HEK293 (cell line): Measurements from ENCODE around the gene HS1BP3.

Source experiments
- CTCF ChIA-PET: fragments of 350-600 bp; formaldehyde crosslinking; extraction: SDS; loops from one replicate; lab custom pipeline; 2021; ENCODE audit warnings: antibody characterized with exemption; lab: Yijun Ruan, JAX
- POLR2A ChIA-PET: fragments of 300-600 bp; formaldehyde crosslinking; extraction: SDS; loops from one replicate; lab custom pipeline; 2020; ENCODE audit warnings: antibody characterized with exemption, inconsistent platforms; lab: Yijun Ruan, JAX
- H3K27ac ChIP-seq: fragments of 200-500 bp; sonication (Bioruptor generic); 2 replicates; pipeline ENCODE4 v1.5.1; 2014; ENCODE audit warnings: low read depth, low read length, control low read depth, inconsistent platforms; ENCODE audit errors: extremely low read depth
- H3K36me3 ChIP-seq, 2 experiments: fragments of 200-500 bp in 1 of 2; sonication (Bioruptor generic) in 1 of 2; 1 replicate in 1 of 2; 2 replicates in 1 of 2; pipeline ENCODE4 v1.5.1; 2014 to 2017; ENCODE audit warnings: inconsistent platforms in 2 of 2, low read length in 2 of 2; ENCODE audit not compliant: control insufficient read depth in 2 of 2, insufficient read depth in 1 of 2
- H3K4me1 ChIP-seq: fragments of 200-500 bp; sonication (Bioruptor generic); 2 replicates; pipeline ENCODE4 v1.5.1; 2014; ENCODE audit warnings: mild to moderate bottlenecking, low read length, inconsistent platforms; ENCODE audit not compliant: control insufficient read depth, insufficient read depth
- H3K4me3 ChIP-seq: 2 replicates; pipeline ENCODE4 v1.5.1; 2011; ENCODE audit warnings: low read depth, mild to moderate bottlenecking, control low read depth, low read length, moderate library complexity
- H3K9me3 ChIP-seq: fragments of 200-500 bp; sonication (Bioruptor generic); 2 replicates; pipeline ENCODE4 v1.5.1; 2014; ENCODE audit warnings: low read depth, low read length, inconsistent platforms; ENCODE audit not compliant: control insufficient read depth, insufficient read depth
- EGR2 ChIP-seq: fragments of 450-650 bp; formaldehyde crosslinking; IDR thresholded peaks from 2 replicates; pipeline ENCODE4 v1.5.1; 2016; ENCODE audit warnings: low read depth, missing biosample characterization, missing genetic modification characterization
- FEZF1 ChIP-seq: fragments of 450-650 bp; formaldehyde crosslinking; IDR thresholded peaks from 2 replicates; pipeline ENCODE4 v1.5.1; 2016; ENCODE audit warnings: missing biosample characterization, missing genetic modification characterization
- HOXC10 ChIP-seq: sonication (generic); formaldehyde crosslinking; IDR thresholded peaks from 2 replicates; pipeline ENCODE4 v1.8.1; 2023; ENCODE audit warnings: mild to moderate bottlenecking, missing genetic modification reagents
- ZFP41 ChIP-seq: fragments of 450-650 bp; formaldehyde crosslinking; IDR thresholded peaks from 2 replicates; pipeline ENCODE4 v1.5.1; 2016; ENCODE audit warnings: missing biosample characterization, missing genetic modification characterization, borderline replicate concordance
- ZNF16 ChIP-seq: fragments of 450-650 bp; formaldehyde crosslinking; IDR thresholded peaks from 2 replicates; pipeline ENCODE4 v1.5.1; 2016; ENCODE audit warnings: low read depth, missing biosample characterization, missing genetic modification characterization
- ZNF214 ChIP-seq: fragments of 450-650 bp; formaldehyde crosslinking; IDR thresholded peaks from 2 replicates; pipeline ENCODE4 v1.5.1; 2017; ENCODE audit warnings: missing biosample characterization, mild to moderate bottlenecking, missing genetic modification characterization, borderline replicate concordance
- ZNF350 ChIP-seq: fragments of 450-650 bp; formaldehyde crosslinking; IDR thresholded peaks from 2 replicates; pipeline ENCODE4 v1.5.0; 2017; ENCODE audit warnings: missing biosample characterization, mild to moderate bottlenecking, missing genetic modification characterization
- ZNF354C ChIP-seq: fragments of 450-650 bp; formaldehyde crosslinking; IDR thresholded peaks from 2 replicates; pipeline ENCODE4 v1.5.1; 2016; ENCODE audit warnings: missing biosample characterization, missing genetic modification characterization, low read depth, borderline replicate concordance
- ZNF561 ChIP-seq: fragments of 450-650 bp; IDR thresholded peaks from 2 replicates; pipeline ENCODE4 v1.5.1; 2018; ENCODE audit warnings: missing biosample characterization, missing genetic modification characterization, borderline replicate concordance
- ZNF571 ChIP-seq: fragments of 450-650 bp; formaldehyde crosslinking; IDR thresholded peaks from 2 replicates; pipeline ENCODE4 v1.5.0; 2017; ENCODE audit warnings: missing biosample characterization, missing genetic modification characterization
- ZNF610 ChIP-seq: fragments of 450-650 bp; formaldehyde crosslinking; IDR thresholded peaks from 2 replicates; pipeline ENCODE4 v1.5.1; 2016; ENCODE audit warnings: missing biosample characterization, missing genetic modification characterization, borderline replicate concordance
- ZNF621 ChIP-seq: fragments of 450-650 bp; formaldehyde crosslinking; IDR thresholded peaks from 2 replicates; pipeline ENCODE4 v1.5.1; 2017; ENCODE audit warnings: missing biosample characterization, missing genetic modification characterization
- ZNF707 ChIP-seq: fragments of 450-650 bp; formaldehyde crosslinking; IDR thresholded peaks from 2 replicates; pipeline ENCODE4 v1.5.1; 2016; ENCODE audit warnings: missing biosample characterization, missing genetic modification characterization
- ZNF791 ChIP-seq: fragments of 450-650 bp; formaldehyde crosslinking; IDR thresholded peaks from 2 replicates; pipeline ENCODE4 v1.5.1; 2016; ENCODE audit warnings: missing biosample characterization, missing genetic modification characterization
- ZXDB ChIP-seq: fragments of 450-650 bp; formaldehyde crosslinking; IDR thresholded peaks from 2 replicates; pipeline ENCODE4 v1.5.1; 2016; ENCODE audit warnings: missing biosample characterization, missing genetic modification characterization
- TF ChIP-seq, protein P1 (sequence below): sonication (generic); formaldehyde crosslinking; IDR thresholded peaks from 2 replicates; pipeline ENCODE4 v1.8.1; 2022; ENCODE audit warnings: mild to moderate bottlenecking, moderate library complexity, missing genetic modification reagents
- TF ChIP-seq, protein P2 (sequence below): fragments of 450-650 bp; formaldehyde crosslinking; IDR thresholded peaks from 2 replicates; pipeline ENCODE4 v1.5.1; 2016; ENCODE audit warnings: missing biosample characterization, missing genetic modification characterization
- TF ChIP-seq, protein P3 (sequence below): fragments of 450-650 bp; formaldehyde crosslinking; IDR thresholded peaks from 2 replicates; pipeline ENCODE4 v1.5.1; 2017; ENCODE audit warnings: missing biosample characterization, missing genetic modification characterization

The HS1BP3 gene

DNA sequence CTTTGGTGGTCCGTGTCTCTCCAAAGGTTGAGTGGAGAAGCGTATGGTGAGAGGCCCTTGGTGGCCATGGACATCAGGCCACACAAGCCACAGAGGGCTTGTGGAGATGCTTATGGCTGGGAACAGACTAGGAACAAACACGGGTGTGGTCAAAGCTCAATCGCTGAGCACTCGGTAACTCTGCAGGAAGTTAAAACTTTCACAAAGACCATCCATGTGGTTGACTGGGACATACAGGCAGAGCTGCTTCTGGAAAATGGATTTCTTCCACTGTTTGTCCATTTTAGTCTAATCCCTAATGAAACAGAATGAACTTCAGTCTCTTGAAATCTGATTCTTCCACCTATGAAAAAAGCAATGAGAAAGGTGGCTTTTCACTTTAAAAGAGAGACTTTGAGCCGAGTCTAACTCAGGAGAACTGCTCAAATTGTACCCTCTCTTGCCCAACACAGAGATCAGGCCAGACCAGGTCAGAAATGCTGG lies 33.7 kb upstream of the HS1BP3 start:
- Histone ChIP-seq H3K4me3 (no peak overlapping the region), H3K27ac (no peak overlapping the region), H3K36me3 (peaks cover 0 to 49% of the 10 kb centered on the region in 2 experiments; a peak in 1 of 3 replicates), H3K9me3 (no peaks in the 10 kb centered on the region), H3K4me1 (no peaks in the 10 kb centered on the region)
- ChIA-PET CTCF (interaction anchor here (0.7 to 3.1 kb wide), 4 partner anchors 19 to 920 kb away, joined by 3 to 14 read pairs (median 8); partner anchors contain the start of gene HS1BP3), POLR2A (no interaction called here)
- no peak for TF ChIP-seq HOXC10
- TF ChIP-seq ZNF214: no peak
- no peak for TF ChIP-seq FEZF1
- no peak for TF ChIP-seq ZNF791 (tag by site-specific recombination)
- TF ChIP-seq ZFP41 (tag by site-specific recombination): no peak
- TF ChIP-seq, protein P1, sequence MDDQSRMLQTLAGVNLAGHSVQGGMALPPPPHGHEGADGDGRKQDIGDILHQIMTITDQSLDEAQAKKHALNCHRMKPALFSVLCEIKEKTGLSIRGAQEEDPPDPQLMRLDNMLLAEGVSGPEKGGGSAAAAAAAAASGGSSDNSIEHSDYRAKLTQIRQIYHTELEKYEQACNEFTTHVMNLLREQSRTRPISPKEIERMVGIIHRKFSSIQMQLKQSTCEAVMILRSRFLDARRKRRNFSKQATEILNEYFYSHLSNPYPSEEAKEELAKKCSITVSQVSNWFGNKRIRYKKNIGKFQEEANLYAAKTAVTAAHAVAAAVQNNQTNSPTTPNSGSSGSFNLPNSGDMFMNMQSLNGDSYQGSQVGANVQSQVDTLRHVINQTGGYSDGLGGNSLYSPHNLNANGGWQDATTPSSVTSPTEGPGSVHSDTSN: no peak
- TF ChIP-seq ZNF621: no peak
- TF ChIP-seq ZNF571 (tag by site-specific recombination): no peak
- no peak for TF ChIP-seq ZNF610
- TF ChIP-seq, protein P2, sequence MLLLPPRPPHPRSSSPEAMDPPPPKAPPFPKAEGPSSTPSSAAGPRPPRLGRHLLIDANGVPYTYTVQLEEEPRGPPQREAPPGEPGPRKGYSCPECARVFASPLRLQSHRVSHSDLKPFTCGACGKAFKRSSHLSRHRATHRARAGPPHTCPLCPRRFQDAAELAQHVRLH (tag by site-specific recombination): no peak
- no peak for TF ChIP-seq ZNF561 (tag by site-specific recombination)
- TF ChIP-seq ZNF350 (tag by site-specific recombination): no peak
- no peak for TF ChIP-seq ZNF707 (tag by site-specific recombination)
- TF ChIP-seq ZXDB: no peak
- no peak for TF ChIP-seq ZNF354C (tag by site-specific recombination)

DNA sequence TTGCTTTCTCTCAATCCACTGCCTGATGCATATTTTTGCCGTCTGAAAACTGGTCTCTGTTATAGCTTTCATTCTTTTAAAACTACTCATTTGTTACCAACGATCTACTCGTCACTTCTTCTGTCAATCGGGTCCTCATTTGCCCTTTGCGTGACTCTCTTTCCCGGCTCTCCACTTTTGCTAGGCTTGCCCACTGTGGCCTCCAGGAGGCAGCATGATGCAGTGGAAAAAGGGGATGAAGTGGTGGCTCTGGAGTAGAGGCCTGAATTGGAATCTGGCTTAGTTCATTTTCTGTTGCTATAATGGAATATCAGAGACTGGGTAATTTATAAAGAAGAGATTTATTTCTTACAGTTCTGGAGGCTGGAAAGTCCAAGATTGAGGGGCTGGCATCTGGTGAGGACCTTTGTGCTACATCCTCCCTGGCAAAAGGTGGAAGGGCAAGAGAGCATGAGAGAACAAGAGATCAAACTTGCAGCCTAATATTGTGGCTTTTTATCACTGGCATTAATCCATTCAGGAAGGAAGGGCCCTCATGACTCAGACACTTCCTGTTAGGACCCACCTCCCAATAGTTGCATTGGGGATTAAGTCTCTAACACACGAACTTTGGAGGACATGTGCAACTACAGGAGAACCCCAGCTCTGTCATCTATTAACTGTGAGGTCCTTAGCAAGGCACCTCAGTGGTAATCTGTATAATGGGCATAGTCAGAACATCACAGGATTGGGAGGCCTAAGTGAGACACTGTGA lies 31.4 kb upstream of the HS1BP3 start:
- Histone ChIP-seq H3K9me3 (no peaks in the 10 kb centered on the region), H3K27ac (no peak overlapping the region), H3K4me3 (no peak overlapping the region), H3K36me3 (peaks cover 0 to 54% of the 10 kb centered on the region in 2 experiments; a peak in 1 of 3 replicates), H3K4me1 (no peaks in the 10 kb centered on the region)
- CTCF ChIA-PET: interaction anchor here (0.5 to 2.2 kb wide), 10 partner anchors 9 to 632 kb away, joined by 3 to 13 read pairs (median 3); no protein-coding TSS in a partner anchor
- POLR2A ChIA-PET: no interaction called here
- TF ChIP-seq FEZF1: no peak
- no peak for TF ChIP-seq EGR2 (tag by site-specific recombination)

GRCh38 chr2:20680744-20681375 lies 30.0 kb upstream of the HS1BP3 start:
- TF ChIP-seq, protein P3, sequence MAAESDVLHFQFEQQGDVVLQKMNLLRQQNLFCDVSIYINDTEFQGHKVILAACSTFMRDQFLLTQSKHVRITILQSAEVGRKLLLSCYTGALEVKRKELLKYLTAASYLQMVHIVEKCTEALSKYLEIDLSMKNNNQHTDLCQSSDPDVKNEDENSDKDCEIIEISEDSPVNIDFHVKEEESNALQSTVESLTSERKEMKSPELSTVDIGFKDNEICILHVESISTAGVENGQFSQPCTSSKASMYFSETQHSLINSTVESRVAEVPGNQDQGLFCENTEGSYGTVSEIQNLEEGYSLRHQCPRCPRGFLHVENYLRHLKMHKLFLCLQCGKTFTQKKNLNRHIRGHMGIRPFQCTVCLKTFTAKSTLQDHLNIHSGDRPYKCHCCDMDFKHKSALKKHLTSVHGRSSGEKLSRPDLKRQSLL (tag by site-specific recombination): no peak
- no peak for TF ChIP-seq ZNF16 (tag by site-specific recombination)
- Histone ChIP-seq H3K9me3 (no peaks in the 10 kb centered on the region), H3K4me3 (no peak overlapping the region), H3K27ac (no peak overlapping the region), H3K36me3 (peaks cover 0 to 55% of the 10 kb centered on the region in 2 experiments; a peak in 1 of 3 replicates), H3K4me1 (no peaks in the 10 kb centered on the region)
- CTCF ChIA-PET: interaction anchor here (0.6 kb wide), 1 partner anchor 245 kb away, joined by 3 read pairs; no protein-coding TSS in a partner anchor
- POLR2A ChIA-PET: no interaction called here
